Keratinocyte (primary cell): Measurements from ENCODE around the gene PYDC1. TPM values are rescaled to one million over a fixed set of nuclear protein-coding genes. Genes with fewer than 3 reads are reported as not detected.

Experiments
- DNase-seq: peaks from one replicate; pipeline ENCODE4 v3.0.0-alpha.2; 2011; ENCODE audit warnings: low read depth, missing footprints, low spot score
- FAIRE-seq: peaks from 2 replicates; lab custom pipeline; 2011; peaks lifted over from hg19 to GRCh38; lab: Jason Lieb, UNC
- H2AFZ ChIP-seq: 2 replicates; pipeline ENCODE4 v1.6.0; 2012; ENCODE audit warnings: low read length, control low read depth, inconsistent platforms; ENCODE audit not compliant: control insufficient read depth
- H3K27ac ChIP-seq: 2 replicates; pipeline ENCODE4 v1.5.1; 2011; ENCODE audit warnings: low read length; ENCODE audit not compliant: control insufficient read depth, insufficient read depth
- H3K27me3 ChIP-seq: 3 replicates; pipeline ENCODE4 v1.6.0; 2011; ENCODE audit warnings: low read length; ENCODE audit not compliant: control insufficient read depth, insufficient read depth; ENCODE audit errors: extremely low read depth
- H3K36me3 ChIP-seq, 2 experiments: 2 replicates in 1 of 2; 3 replicates in 1 of 2; pipeline ENCODE4 v1.5.1; 2011; ENCODE audit warnings: low read length in 2 of 2, mild to moderate bottlenecking in 1 of 2; ENCODE audit not compliant: control insufficient read depth in 2 of 2, insufficient read depth in 2 of 2; ENCODE audit errors: extremely low read depth in 1 of 2
- H3K4me1 ChIP-seq: 3 replicates; pipeline ENCODE4 v1.5.1; 2011; ENCODE audit warnings: low read length; ENCODE audit not compliant: control insufficient read depth, insufficient read depth; ENCODE audit errors: extremely low read depth
- H3K4me2 ChIP-seq: 3 replicates; pipeline ENCODE4 v1.6.0; 2011; ENCODE audit warnings: low read depth, low read length; ENCODE audit not compliant: control insufficient read depth, insufficient read depth; ENCODE audit errors: extremely low read depth
- H3K4me3 ChIP-seq, 3 experiments: fragments of 200-600 bp in 1 of 3; sonication (generic) in 1 of 3; 2 replicates in 2 of 3; 3 replicates in 1 of 3; pipeline ENCODE4 v1.5.1; 2011 to 2016; ENCODE audit warnings: low read length in 3 of 3, mild to moderate bottlenecking in 3 of 3, control low read depth in 2 of 3, inconsistent platforms in 1 of 3, low read depth in 1 of 3, mixed read lengths in 1 of 3, mixed run types in 1 of 3, moderate library complexity in 1 of 3; ENCODE audit not compliant: control insufficient read depth in 2 of 3, insufficient read depth in 2 of 3; ENCODE audit errors: extremely low read depth in 1 of 3
- H3K79me2 ChIP-seq: 2 replicates; pipeline ENCODE4 v1.6.0; 2012; ENCODE audit warnings: low read length; ENCODE audit not compliant: control insufficient read depth, insufficient read depth
- H3K9ac ChIP-seq: 3 replicates; pipeline ENCODE4 v1.6.0; 2011; ENCODE audit warnings: low read length; ENCODE audit not compliant: control insufficient read depth, insufficient read depth; ENCODE audit errors: extremely low read depth
- H3K9me1 ChIP-seq: 3 replicates; pipeline ENCODE4 v1.6.0; 2011; ENCODE audit warnings: low read length; ENCODE audit not compliant: control insufficient read depth, insufficient read depth; ENCODE audit errors: extremely low read depth
- H3K9me3 ChIP-seq: 2 replicates; pipeline ENCODE4 v1.5.1; 2012; ENCODE audit warnings: low read depth, low read length; ENCODE audit not compliant: control insufficient read depth
- H4K20me1 ChIP-seq: 3 replicates; pipeline ENCODE4 v1.6.0; 2011; ENCODE audit warnings: low read length; ENCODE audit not compliant: control insufficient read depth, insufficient read depth; ENCODE audit errors: extremely low read depth
- EZH2 ChIP-seq: IDR thresholded peaks from one replicate; pipeline ENCODE4 v1.6.1; 2012; ENCODE audit warnings: inconsistent platforms, mild to moderate bottlenecking, low read length, moderate library complexity
- dilution Hi-C: fragments of 300-500 bp; cut with MboI; formaldehyde crosslinking; loops from one replicate; pipeline ENCODE4 v1.7.0; 2020; ENCODE audit warnings: low sequenced_read_pairs; ENCODE audit not compliant: extremely low pct_ligation_motif_present
- polyA plus RNA-seq, 5 experiments: library from polyadenylated mRNA; depleted of rRNA in 3 of 5; stranded (reverse) in 3 of 5; stranded (forward) in 1 of 5; unstranded in 1 of 5; fragments of >200 nt; gene quantifications; 1 replicate in 1 of 5; 2 replicates in 3 of 5; 3 replicates in 1 of 5; pipeline versions ENCODE4 v1.2.1 to v1.2.3, GENCODE V29; 2011 to 2012; ENCODE audit warnings: missing spikeins in 2 of 5, low read depth in 1 of 5, low replicate concordance in 1 of 5
- TF ChIP-seq, protein P1 (sequence below), 3 experiments: IDR thresholded peaks in 1 of 3; conservative IDR thresholded peaks in 1 of 3; optimal IDR thresholded peaks in 1 of 3; 2 replicates in 2 of 3; 3 replicates in 1 of 3; pipeline versions ENCODE3 to v1.5.1; 2011; ENCODE audit warnings: low read length in 3 of 3, mild to moderate bottlenecking in 3 of 3, moderate library complexity in 2 of 3, control low read depth in 1 of 3, inconsistent platforms in 1 of 3; ENCODE audit not compliant: insufficient read depth in 2 of 3; ENCODE audit errors: extremely low read depth in 1 of 3

PYDC1 gene
- polyA plus RNA-seq, 1 donor (not counting 4 experiments of a cell fraction or from before 2014, with no cell fraction given), result not detected

DNA sequence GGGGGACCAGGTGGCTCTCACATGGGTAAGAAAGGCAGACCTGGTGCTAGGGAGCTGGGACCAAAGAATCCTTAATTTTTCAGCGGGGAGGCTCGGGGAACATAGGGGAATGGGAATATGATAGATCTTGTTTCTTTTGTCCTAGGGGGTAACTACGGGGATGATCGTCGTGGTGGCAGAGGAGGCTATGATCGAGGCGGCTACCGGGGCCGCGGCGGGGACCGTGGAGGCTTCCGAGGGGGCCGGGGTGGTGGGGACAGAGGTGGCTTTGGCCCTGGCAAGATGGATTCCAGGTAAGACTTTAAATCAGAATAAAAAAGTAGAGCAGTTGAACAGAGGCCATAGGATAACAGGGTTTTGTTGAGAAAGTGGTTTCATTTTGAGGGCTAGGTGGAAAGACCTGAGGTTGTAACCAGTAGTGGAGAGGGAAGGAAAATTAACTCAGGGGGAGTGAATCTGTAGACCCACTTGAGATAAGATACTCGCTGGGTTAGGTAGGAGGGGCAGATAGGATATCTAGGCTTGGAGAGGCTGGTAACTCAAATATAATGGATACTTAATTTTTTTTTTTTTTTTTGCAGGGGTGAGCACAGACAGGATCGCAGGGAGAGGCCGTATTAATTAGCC is 26.0 kb downstream of the PYDC1 start:
- H3K4me1 ChIP-seq, result no peaks in the 10 kb centered on the region
- TF ChIP-seq EZH2, result no peak
- peaks cover 54 to 93% of the 10 kb centered on the region in 2 experiments for H3K36me3 ChIP-seq
- peaks cover 33% of the 10 kb centered on the region for H3K79me2 ChIP-seq
- no peak for FAIRE-seq
- H4K20me1 ChIP-seq, result peaks cover 27% of the 10 kb centered on the region
- no peaks in the 10 kb centered on the region for H3K27me3 ChIP-seq
- H3K27ac ChIP-seq, result no peak overlapping the region
- no peak overlapping the region for H3K9ac ChIP-seq
- dilution Hi-C loops, result no loop called here
- no peak overlapping the region for H3K4me2 ChIP-seq
- no peaks in the 10 kb centered on the region for H3K9me3 ChIP-seq
- no peak for DNase-seq
- no peak overlapping the region for H3K4me3 ChIP-seq
- H2AFZ ChIP-seq, result no peak overlapping the region
- H3K9me1 ChIP-seq, result no peaks in the 10 kb centered on the region

DNA sequence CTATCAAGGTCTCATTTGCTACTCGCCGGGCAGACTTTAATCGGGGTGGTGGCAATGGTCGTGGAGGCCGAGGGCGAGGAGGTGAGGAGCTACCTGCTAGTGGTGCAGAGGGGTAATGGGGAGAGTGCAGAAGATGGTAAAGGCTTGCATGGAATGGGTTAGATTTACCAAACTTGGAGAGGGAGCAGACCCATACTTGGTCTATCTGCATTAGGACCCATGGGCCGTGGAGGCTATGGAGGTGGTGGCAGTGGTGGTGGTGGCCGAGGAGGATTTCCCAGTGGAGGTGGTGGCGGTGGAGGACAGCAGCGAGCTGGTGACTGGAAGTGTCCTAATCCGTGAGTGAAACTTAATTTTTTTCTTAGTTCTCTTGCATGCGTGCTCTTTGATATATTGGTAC is 26.9 kb downstream of the PYDC1 start:
- FAIRE-seq, result no peak
- H3K27ac ChIP-seq, result no peak overlapping the region
- dilution Hi-C loops, result no loop called here
- TF ChIP-seq, protein P1, sequence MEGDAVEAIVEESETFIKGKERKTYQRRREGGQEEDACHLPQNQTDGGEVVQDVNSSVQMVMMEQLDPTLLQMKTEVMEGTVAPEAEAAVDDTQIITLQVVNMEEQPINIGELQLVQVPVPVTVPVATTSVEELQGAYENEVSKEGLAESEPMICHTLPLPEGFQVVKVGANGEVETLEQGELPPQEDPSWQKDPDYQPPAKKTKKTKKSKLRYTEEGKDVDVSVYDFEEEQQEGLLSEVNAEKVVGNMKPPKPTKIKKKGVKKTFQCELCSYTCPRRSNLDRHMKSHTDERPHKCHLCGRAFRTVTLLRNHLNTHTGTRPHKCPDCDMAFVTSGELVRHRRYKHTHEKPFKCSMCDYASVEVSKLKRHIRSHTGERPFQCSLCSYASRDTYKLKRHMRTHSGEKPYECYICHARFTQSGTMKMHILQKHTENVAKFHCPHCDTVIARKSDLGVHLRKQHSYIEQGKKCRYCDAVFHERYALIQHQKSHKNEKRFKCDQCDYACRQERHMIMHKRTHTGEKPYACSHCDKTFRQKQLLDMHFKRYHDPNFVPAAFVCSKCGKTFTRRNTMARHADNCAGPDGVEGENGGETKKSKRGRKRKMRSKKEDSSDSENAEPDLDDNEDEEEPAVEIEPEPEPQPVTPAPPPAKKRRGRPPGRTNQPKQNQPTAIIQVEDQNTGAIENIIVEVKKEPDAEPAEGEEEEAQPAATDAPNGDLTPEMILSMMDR (optimal IDR thresholded peaks at IDR 0.05 in 1 of 3, IDR thresholded peaks at IDR 0.05 in 1 of 3, conservative IDR thresholded peaks at IDR 0.05 in 1 of 3; ENCODE audit: extremely low read depth in 1 of 3, insufficient read depth in 2 of 3, low read length in 3 of 3), result no peak
- no peak for TF ChIP-seq EZH2
- H3K4me3 ChIP-seq, result no peak overlapping the region
- no peak overlapping the region for H3K4me2 ChIP-seq
- H3K27me3 ChIP-seq, result no peaks in the 10 kb centered on the region
- no peaks in the 10 kb centered on the region for H3K4me1 ChIP-seq
- peaks cover 32% of the 10 kb centered on the region for H4K20me1 ChIP-seq
- H3K36me3 ChIP-seq, result peaks cover 59 to 95% of the 10 kb centered on the region in 2 experiments
- peaks cover 42% of the 10 kb centered on the region for H3K79me2 ChIP-seq
- no peak for DNase-seq
- no peaks in the 10 kb centered on the region for H3K9me1 ChIP-seq
- H2AFZ ChIP-seq, result no peak overlapping the region
- no peak overlapping the region for H3K9ac ChIP-seq
- H3K9me3 ChIP-seq, result no peaks in the 10 kb centered on the region

DNA sequence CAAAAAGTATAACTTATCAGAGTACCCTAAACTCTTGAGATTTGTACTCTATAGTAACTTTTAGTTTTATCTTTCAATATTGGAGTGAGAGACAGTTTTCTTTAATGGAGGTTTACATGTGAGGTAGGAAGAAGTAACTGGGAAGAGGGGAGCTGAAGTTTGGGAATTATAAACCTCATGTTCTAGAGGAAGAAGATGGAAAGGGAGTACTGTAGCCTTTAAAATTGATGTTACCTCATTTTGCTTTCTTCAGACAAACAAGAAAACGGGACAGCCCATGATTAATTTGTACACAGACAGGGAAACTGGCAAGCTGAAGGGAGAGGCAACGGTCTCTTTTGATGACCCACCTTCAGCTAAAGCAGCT is 27.5 kb downstream of the PYDC1 start:
- no peak overlapping the region for H2AFZ ChIP-seq
- H3K9me3 ChIP-seq, result no peaks in the 10 kb centered on the region
- peaks cover 31% of the 10 kb centered on the region for H4K20me1 ChIP-seq
- H3K79me2 ChIP-seq, result peaks cover 48% of the 10 kb centered on the region
- DNase-seq (no peak), FAIRE-seq (no peak)
- no peak overlapping the region for H3K9ac ChIP-seq
- no peak overlapping the region for H3K27ac ChIP-seq
- TF ChIP-seq, protein P1 (optimal IDR thresholded peaks at IDR 0.05 in 1 of 3, IDR thresholded peaks at IDR 0.05 in 1 of 3, conservative IDR thresholded peaks at IDR 0.05 in 1 of 3; ENCODE audit: extremely low read depth in 1 of 3, insufficient read depth in 2 of 3, low read length in 3 of 3), result no peak
- TF ChIP-seq EZH2, result no peak
- H3K27me3 ChIP-seq, result no peaks in the 10 kb centered on the region
- no peak overlapping the region for H3K4me3 ChIP-seq
- H3K4me2 ChIP-seq, result no peak overlapping the region
- no peaks in the 10 kb centered on the region for H3K9me1 ChIP-seq
- peaks cover 56 to 93% of the 10 kb centered on the region in 2 experiments for H3K36me3 ChIP-seq
- no peaks in the 10 kb centered on the region for H3K4me1 ChIP-seq
- dilution Hi-C loops, result no loop called here
